ENCODE measurements around the gene ATG7. TPM values are rescaled to one million over a fixed set of nuclear protein-coding genes. Genes with fewer than 3 reads are reported as not detected.

Gene ATG7
- total and polyA plus RNA-seq, 9 donors, result 10.2 to 54.5 (median 37.4) TPM

- no peaks in the 10 kb centered on the region for H3K9me3 ChIP-seq
- H3K27ac ChIP-seq, result peak overlapping the region in 1 of 2 donors; percentile 40
- peaks cover 52% of the 10 kb centered on the region for H3K4me1 ChIP-seq (ENCODE audit: insufficient read depth)
- 86 to 90% (median 89%) methylated on average over 12 of the region's 12 CpGs for WGBS, 3 donors
- H3K27me3 ChIP-seq, result no peaks in the 10 kb centered on the region
- no peaks in the 10 kb centered on the region for H3K36me3 ChIP-seq
- DNase-seq, result peak in 1 of 5 donors; percentile 18
- H3K4me3 ChIP-seq, result no peak overlapping the region
- intact Hi-C loops (cut with DNase I), result loop anchor here in 1 of 4 donors (10.0 kb wide), 1 partner anchor 57 kb away; the partner anchor contains the start of gene VGLL4
- TF ChIP-seq EP300 (IDR thresholded peaks at IDR 0.05), result no peak
- TF ChIP-seq, protein P1, sequence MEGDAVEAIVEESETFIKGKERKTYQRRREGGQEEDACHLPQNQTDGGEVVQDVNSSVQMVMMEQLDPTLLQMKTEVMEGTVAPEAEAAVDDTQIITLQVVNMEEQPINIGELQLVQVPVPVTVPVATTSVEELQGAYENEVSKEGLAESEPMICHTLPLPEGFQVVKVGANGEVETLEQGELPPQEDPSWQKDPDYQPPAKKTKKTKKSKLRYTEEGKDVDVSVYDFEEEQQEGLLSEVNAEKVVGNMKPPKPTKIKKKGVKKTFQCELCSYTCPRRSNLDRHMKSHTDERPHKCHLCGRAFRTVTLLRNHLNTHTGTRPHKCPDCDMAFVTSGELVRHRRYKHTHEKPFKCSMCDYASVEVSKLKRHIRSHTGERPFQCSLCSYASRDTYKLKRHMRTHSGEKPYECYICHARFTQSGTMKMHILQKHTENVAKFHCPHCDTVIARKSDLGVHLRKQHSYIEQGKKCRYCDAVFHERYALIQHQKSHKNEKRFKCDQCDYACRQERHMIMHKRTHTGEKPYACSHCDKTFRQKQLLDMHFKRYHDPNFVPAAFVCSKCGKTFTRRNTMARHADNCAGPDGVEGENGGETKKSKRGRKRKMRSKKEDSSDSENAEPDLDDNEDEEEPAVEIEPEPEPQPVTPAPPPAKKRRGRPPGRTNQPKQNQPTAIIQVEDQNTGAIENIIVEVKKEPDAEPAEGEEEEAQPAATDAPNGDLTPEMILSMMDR (IDR thresholded peaks at IDR 0.05), result no peak
- no peak for TF ChIP-seq POLR2A (IDR thresholded peaks at IDR 0.05)
Observed at GRCh38 chr3:11587766-11588165, 315.6 kb downstream of the ATG7 start.

DNA sequence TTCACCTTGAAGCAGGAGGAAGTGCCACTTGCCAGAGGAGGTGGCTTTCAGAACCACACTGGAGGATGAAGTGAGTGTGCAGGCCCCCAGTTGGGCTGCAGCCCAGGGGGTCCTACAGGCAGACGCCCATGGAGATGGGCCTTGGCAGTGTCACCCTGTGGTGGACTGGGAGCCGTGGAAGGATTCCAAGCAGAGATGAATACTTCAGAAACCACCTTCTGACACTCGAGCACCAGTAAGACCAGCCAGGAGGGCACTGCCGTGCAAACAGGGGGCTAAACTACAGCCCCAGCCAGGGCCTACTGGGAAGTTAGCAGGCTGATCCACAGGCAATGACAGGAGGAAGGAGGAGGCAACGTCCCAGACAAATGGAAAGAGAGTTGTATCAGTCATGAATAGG, 316.1 kb downstream of the ATG7 start:
- no peaks in the 10 kb centered on the region for H3K9me3 ChIP-seq
- no peaks in the 10 kb centered on the region for H3K27me3 ChIP-seq
- TF ChIP-seq EP300 (IDR thresholded peaks at IDR 0.05) (no peak), POLR2A (IDR thresholded peaks at IDR 0.05) (no peak)
- TF ChIP-seq, protein P1 (IDR thresholded peaks at IDR 0.05), result no peak
- no peak overlapping the region for H3K4me3 ChIP-seq
- peaks cover 52% of the 10 kb centered on the region for H3K4me1 ChIP-seq (ENCODE audit: insufficient read depth)
- intact Hi-C loops (cut with DNase I), result loop anchor here in 1 of 4 donors (10.0 kb wide), 1 partner anchor 56 kb away; the partner anchor contains the start of gene VGLL4
- peak overlapping the region in 1 of 2 donors; percentile 40 for H3K27ac ChIP-seq
- 79 to 86% (median 85%) methylated on average over 5 of the region's 5 CpGs for WGBS, 3 donors
- H3K36me3 ChIP-seq, result no peaks in the 10 kb centered on the region
- DNase-seq, result peak in 1 of 5 donors; percentile 17

GRCh38 chr3:11588755-11589154, 316.6 kb downstream of the ATG7 start:
- Histone ChIP-seq H3K27ac (peak overlapping the region; percentile 17 to 40), H3K27me3 (no peaks in the 10 kb centered on the region), H3K4me3 (no peak overlapping the region), H3K36me3 (no peaks in the 10 kb centered on the region), H3K4me1 (ENCODE audit: insufficient read depth) (peaks cover 52% of the 10 kb centered on the region), H3K9me3 (no peaks in the 10 kb centered on the region)
- intact Hi-C loops (cut with DNase I), result loop anchor here in 1 of 4 donors (10.0 kb wide), 1 partner anchor 56 kb away; the partner anchor contains the start of gene VGLL4
- DNase-seq, result peak in 1 of 5 donors; percentile 13
- WGBS, 3 donors, result 53 to 57% (median 57%) methylated on average over 3 of the region's 3 CpGs
- TF ChIP-seq POLR2A (IDR thresholded peaks at IDR 0.05), result no peak

DNA sequence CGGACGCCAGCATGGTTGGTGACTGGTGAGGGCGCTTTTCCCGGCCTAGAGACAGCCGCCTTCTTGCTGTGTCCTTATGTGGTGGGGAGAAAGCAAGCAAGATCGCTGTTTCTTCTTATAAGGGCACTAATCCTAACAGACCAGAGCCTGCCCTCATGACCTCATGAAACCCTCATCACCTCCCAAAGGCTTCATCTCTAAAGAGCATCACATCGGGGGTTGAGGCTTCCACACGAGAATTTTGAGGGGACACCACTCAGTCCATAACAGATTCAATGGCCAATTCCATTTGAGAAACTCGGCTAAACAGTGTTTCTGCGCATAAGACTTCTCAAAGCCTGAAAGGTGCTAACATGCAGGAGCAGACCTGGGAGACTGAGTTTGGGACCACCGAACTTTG, 317.5 kb downstream of the ATG7 start:
- peak overlapping the region; percentile 17 to 40 for H3K27ac ChIP-seq
- DNase-seq, result peak in 1 of 5 donors; percentile 17
- H3K4me1 ChIP-seq (ENCODE audit: insufficient read depth), result peaks cover 50% of the 10 kb centered on the region
- H3K4me3 ChIP-seq, result no peak overlapping the region
- intact Hi-C loops (cut with DNase I), result loop anchor here in 2 of 4 donors (10.0 kb wide), 2 partner anchors 55 to 155 kb away; partner anchors contain the start of gene VGLL4 (in 1 of the 2)
- 73 to 90% (median 82%) methylated on average over 11 of the region's 11 CpGs for WGBS, 3 donors
- TF ChIP-seq, protein P1 (IDR thresholded peaks at IDR 0.05), result no peak
- H3K36me3 ChIP-seq, result no peaks in the 10 kb centered on the region
- no peaks in the 10 kb centered on the region for H3K27me3 ChIP-seq
- H3K9me3 ChIP-seq, result no peaks in the 10 kb centered on the region

GRCh38 chr3:11591002-11591355, 318.8 kb downstream of the ATG7 start:
- 19 to 28% (median 20%) methylated on average over 7 of the region's 7 CpGs for WGBS, 3 donors
- no peak overlapping the region for H3K4me3 ChIP-seq

More at GRCh38 chr3:11591002-11591355, 318.8 kb downstream of the ATG7 start:
- TF ChIP-seq EP300 (IDR thresholded peaks at IDR 0.05), result no peak
- no peak for TF ChIP-seq POLR2A (IDR thresholded peaks at IDR 0.05)
- TF ChIP-seq, protein P1 (IDR thresholded peaks at IDR 0.05), result no peak
- intact Hi-C loops (cut with DNase I), result loop anchor here in 1 of 4 donors (10.0 kb wide), 1 partner anchor 156 kb away; no protein-coding TSS in a partner anchor
- Histone ChIP-seq H3K27me3 (no peaks in the 10 kb centered on the region), H3K36me3 (no peaks in the 10 kb centered on the region), H3K9me3 (no peaks in the 10 kb centered on the region), H3K4me1 (ENCODE audit: insufficient read depth) (peaks cover 45% of the 10 kb centered on the region), H3K27ac (peak overlapping the region; percentile 43 to 54)
- no peak for DNase-seq
